ENCODE results near the gene SPOUT1. TPM values are rescaled to one million over a fixed set of nuclear protein-coding genes. Genes with fewer than 3 reads are reported as not detected.

SPOUT1 gene
- total and polyA plus RNA-seq, 10 of the 15 experiments (the other 5 are each of a cell fraction or from before 2014, with no cell fraction given) = 5.7 to 95.0 (median 40.6) TPM

GRCh38 chr9:128786681-128787601, 42.7 kb downstream of the SPOUT1 start, which contains the start of gene TBC1D13 (continued):
- TF ChIP-seq EGR1 (IDR thresholded peaks at IDR 0.05; ENCODE audit: borderline replicate concordance in 1 of 2, low read depth in 2 of 2, low read length in 2 of 2) (peak; percentile 23 to 95), RELB (IDR thresholded peaks at IDR 0.05; ENCODE audit: low read depth) (peak; percentile 57; the same call in 1 of the 2 replicates), MTA2 (IDR thresholded peaks at IDR 0.05; ENCODE audit: low read depth) (no peak), PML (IDR thresholded peaks at IDR 0.05; ENCODE audit: low read length) (no peak), ATF7 (IDR thresholded peaks at IDR 0.05; ENCODE audit: low read depth) (no peak), KAT2A (conservative IDR thresholded peaks at IDR 0.05; ENCODE audit: control insufficient read depth, low read depth, low read length) (no peak), NR2C1 (IDR thresholded peaks at IDR 0.05) (peak; percentile 66), CUX1 (IDR thresholded peaks at IDR 0.05; ENCODE audit: insufficient replicate concordance, low read depth, low read length) (no peak), FOXK2 (IDR thresholded peaks at IDR 0.05) (peak; percentile 53; the same call in 1 of the 2 replicates), ZNF592 (IDR thresholded peaks at IDR 0.05) (peak; percentile 39; the same call in 1 of the 2 replicates), HCFC1 (IDR thresholded peaks at IDR 0.05; ENCODE audit: low read length) (peak; percentile 74)
- TF ChIP-seq, protein P1, sequence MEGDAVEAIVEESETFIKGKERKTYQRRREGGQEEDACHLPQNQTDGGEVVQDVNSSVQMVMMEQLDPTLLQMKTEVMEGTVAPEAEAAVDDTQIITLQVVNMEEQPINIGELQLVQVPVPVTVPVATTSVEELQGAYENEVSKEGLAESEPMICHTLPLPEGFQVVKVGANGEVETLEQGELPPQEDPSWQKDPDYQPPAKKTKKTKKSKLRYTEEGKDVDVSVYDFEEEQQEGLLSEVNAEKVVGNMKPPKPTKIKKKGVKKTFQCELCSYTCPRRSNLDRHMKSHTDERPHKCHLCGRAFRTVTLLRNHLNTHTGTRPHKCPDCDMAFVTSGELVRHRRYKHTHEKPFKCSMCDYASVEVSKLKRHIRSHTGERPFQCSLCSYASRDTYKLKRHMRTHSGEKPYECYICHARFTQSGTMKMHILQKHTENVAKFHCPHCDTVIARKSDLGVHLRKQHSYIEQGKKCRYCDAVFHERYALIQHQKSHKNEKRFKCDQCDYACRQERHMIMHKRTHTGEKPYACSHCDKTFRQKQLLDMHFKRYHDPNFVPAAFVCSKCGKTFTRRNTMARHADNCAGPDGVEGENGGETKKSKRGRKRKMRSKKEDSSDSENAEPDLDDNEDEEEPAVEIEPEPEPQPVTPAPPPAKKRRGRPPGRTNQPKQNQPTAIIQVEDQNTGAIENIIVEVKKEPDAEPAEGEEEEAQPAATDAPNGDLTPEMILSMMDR (IDR thresholded peaks at IDR 0.05 in 2 of 3, conservative IDR thresholded peaks at IDR 0.05 in 1 of 3; ENCODE audit: control insufficient read depth in 2 of 3, extremely low read depth in 1 of 3, insufficient read depth in 1 of 3, low read depth in 3 of 3, low read length in 3 of 3) = no peak
- TF ChIP-seq, protein P2, sequence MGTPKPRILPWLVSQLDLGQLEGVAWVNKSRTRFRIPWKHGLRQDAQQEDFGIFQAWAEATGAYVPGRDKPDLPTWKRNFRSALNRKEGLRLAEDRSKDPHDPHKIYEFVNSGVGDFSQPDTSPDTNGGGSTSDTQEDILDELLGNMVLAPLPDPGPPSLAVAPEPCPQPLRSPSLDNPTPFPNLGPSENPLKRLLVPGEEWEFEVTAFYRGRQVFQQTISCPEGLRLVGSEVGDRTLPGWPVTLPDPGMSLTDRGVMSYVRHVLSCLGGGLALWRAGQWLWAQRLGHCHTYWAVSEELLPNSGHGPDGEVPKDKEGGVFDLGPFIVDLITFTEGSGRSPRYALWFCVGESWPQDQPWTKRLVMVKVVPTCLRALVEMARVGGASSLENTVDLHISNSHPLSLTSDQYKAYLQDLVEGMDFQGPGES (IDR thresholded peaks at IDR 0.05) = no peak

Data from GM12878 (cell line).